A549 (cell line): Measurements from ENCODE around the gene GJA4.

ENCODE experiments used
- HDAC2 ChIP-seq: fragments of 200-600 bp; sonication (generic); IDR thresholded peaks from 2 replicates; pipeline ENCODE4 v1.6.1; 2016
- MYC ChIP-seq: IDR thresholded peaks from 2 replicates; pipeline ENCODE4 v1.6.1; 2012; ENCODE audit warnings: mild to moderate bottlenecking, inconsistent platforms, low read length, improper control_type of control experiment, borderline replicate concordance
- POLR2A ChIP-seq: IDR thresholded peaks from 2 replicates; pipeline ENCODE4 v1.6.1; 2012; ENCODE audit warnings: mild to moderate bottlenecking, low read length
- POLR2AphosphoS2 ChIP-seq: conservative IDR thresholded peaks from 2 replicates; pipeline ENCODE4 v1.6.1; 2012; ENCODE audit warnings: low read length, improper control_type of control experiment, inconsistent platforms
- RNF2 ChIP-seq: fragments of 200-600 bp; sonication (generic); IDR thresholded peaks from 2 replicates; pipeline ENCODE4 v1.6.1; 2016; ENCODE audit warnings: low read depth, mild to moderate bottlenecking, antibody characterized with exemption, moderate library complexity, borderline replicate concordance
- SMC3 ChIP-seq: fragments of >200 bp; sonication (Bioruptor Twin); formaldehyde crosslinking; IDR thresholded peaks from 3 replicates; pipeline ENCODE4 v1.6.1; 2018; ENCODE audit warnings: inconsistent platforms
- TFCP2L1 ChIP-seq: fragments of 250-450 bp; sonication (Bioruptor Pico); IDR thresholded peaks from 2 replicates; pipeline ENCODE4 v1.5.0; 2021; ENCODE audit warnings: mild to moderate bottlenecking
- ZNF302 ChIP-seq: fragments of 250-450 bp; sonication (Bioruptor Pico); IDR thresholded peaks from 2 replicates; pipeline ENCODE4 v1.9.0; 2021; ENCODE audit warnings: inconsistent platforms, mild to moderate bottlenecking, moderate library complexity
- ZSCAN20 ChIP-seq: fragments of 250-450 bp; sonication (Bioruptor Pico); IDR thresholded peaks from 2 replicates; pipeline ENCODE4 v1.8.0; 2022; ENCODE audit warnings: mild to moderate bottlenecking, moderate library complexity
- TF ChIP-seq, protein P1 (sequence below): fragments of >200 bp; sonication (Bioruptor Twin); formaldehyde crosslinking; IDR thresholded peaks from 3 replicates; pipeline ENCODE4 v1.5.1; 2016
- TF ChIP-seq, protein P2 (sequence below): fragments of 200-600 bp; sonication (generic); IDR thresholded peaks from 2 replicates; pipeline ENCODE4 v1.6.1; 2016; ENCODE audit warnings: antibody characterized with exemption, mild to moderate bottlenecking, moderate library complexity

DNA sequence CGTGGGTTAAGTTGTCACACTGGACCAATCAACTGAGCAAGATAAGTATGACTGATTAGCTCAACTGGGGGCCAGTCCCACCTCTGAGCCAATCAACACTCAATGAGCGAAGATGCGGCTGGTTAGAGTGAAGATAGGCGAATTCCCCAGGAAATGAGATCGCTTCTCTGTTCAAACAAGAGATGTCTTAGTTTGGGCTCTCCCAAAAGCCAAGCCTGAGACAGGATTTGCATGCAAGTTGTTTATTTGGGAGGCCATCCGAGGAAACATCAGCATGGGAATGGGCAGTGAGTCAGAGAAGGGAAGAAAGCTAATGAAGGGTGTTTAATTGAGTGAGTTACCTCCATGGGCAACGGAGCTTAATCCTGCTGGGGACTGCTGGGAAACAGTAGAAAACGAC is 42.8 kb upstream of the GJA4 start:
- TF ChIP-seq ZSCAN20 (no peak), HDAC2 (no peak), POLR2AphosphoS2 (no peak), TFCP2L1 (CRISPR knock-in tag) (no peak), POLR2A (no peak), SMC3 (no peak), MYC (no peak), RNF2 (no peak), ZNF302 (CRISPR knock-in tag) (no peak)
- TF ChIP-seq, protein P1, sequence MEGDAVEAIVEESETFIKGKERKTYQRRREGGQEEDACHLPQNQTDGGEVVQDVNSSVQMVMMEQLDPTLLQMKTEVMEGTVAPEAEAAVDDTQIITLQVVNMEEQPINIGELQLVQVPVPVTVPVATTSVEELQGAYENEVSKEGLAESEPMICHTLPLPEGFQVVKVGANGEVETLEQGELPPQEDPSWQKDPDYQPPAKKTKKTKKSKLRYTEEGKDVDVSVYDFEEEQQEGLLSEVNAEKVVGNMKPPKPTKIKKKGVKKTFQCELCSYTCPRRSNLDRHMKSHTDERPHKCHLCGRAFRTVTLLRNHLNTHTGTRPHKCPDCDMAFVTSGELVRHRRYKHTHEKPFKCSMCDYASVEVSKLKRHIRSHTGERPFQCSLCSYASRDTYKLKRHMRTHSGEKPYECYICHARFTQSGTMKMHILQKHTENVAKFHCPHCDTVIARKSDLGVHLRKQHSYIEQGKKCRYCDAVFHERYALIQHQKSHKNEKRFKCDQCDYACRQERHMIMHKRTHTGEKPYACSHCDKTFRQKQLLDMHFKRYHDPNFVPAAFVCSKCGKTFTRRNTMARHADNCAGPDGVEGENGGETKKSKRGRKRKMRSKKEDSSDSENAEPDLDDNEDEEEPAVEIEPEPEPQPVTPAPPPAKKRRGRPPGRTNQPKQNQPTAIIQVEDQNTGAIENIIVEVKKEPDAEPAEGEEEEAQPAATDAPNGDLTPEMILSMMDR = no peak
- TF ChIP-seq, protein P2, sequence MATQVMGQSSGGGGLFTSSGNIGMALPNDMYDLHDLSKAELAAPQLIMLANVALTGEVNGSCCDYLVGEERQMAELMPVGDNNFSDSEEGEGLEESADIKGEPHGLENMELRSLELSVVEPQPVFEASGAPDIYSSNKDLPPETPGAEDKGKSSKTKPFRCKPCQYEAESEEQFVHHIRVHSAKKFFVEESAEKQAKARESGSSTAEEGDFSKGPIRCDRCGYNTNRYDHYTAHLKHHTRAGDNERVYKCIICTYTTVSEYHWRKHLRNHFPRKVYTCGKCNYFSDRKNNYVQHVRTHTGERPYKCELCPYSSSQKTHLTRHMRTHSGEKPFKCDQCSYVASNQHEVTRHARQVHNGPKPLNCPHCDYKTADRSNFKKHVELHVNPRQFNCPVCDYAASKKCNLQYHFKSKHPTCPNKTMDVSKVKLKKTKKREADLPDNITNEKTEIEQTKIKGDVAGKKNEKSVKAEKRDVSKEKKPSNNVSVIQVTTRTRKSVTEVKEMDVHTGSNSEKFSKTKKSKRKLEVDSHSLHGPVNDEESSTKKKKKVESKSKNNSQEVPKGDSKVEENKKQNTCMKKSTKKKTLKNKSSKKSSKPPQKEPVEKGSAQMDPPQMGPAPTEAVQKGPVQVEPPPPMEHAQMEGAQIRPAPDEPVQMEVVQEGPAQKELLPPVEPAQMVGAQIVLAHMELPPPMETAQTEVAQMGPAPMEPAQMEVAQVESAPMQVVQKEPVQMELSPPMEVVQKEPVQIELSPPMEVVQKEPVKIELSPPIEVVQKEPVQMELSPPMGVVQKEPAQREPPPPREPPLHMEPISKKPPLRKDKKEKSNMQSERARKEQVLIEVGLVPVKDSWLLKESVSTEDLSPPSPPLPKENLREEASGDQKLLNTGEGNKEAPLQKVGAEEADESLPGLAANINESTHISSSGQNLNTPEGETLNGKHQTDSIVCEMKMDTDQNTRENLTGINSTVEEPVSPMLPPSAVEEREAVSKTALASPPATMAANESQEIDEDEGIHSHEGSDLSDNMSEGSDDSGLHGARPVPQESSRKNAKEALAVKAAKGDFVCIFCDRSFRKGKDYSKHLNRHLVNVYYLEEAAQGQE = no peak
